Trophoblast cell (in vitro differentiated cells and primary cell): ENCODE results near the gene SET.
A peak's percentile ranks its signal among the peaks of the same experiment; 100 is the strongest.

Experiments used
- DNase-seq, 2 donors: peaks; one replicate each; pipeline ENCODE4 v3.0.0-alpha.2; 2016
- H2AFZ ChIP-seq: 2 replicates; pipeline ENCODE4 v1.6.1; 2013; ENCODE audit warnings: low read length, moderate library complexity, mild to moderate bottlenecking; ENCODE audit not compliant: insufficient read depth, poor library complexity
- H2AK5ac ChIP-seq: 2 replicates; pipeline ENCODE4 v1.6.1; 2013; ENCODE audit warnings: mild to moderate bottlenecking, low read length
- H2BK120ac ChIP-seq: 2 replicates; pipeline ENCODE4 v1.6.1; 2013; ENCODE audit warnings: low read length, mild to moderate bottlenecking, moderate library complexity; ENCODE audit not compliant: insufficient read depth, poor library complexity
- H2BK12ac ChIP-seq: 2 replicates; pipeline ENCODE4 v1.6.1; 2013; ENCODE audit warnings: mild to moderate bottlenecking, low read length, moderate library complexity
- H2BK5ac ChIP-seq: 2 replicates; pipeline ENCODE4 v1.6.1; 2013; ENCODE audit warnings: low read length, low read depth, moderate library complexity, mild to moderate bottlenecking; ENCODE audit not compliant: poor library complexity
- H3K14ac ChIP-seq: 2 replicates; pipeline ENCODE4 v1.6.1; 2013; ENCODE audit warnings: mild to moderate bottlenecking, low read length
- H3K18ac ChIP-seq: 2 replicates; pipeline ENCODE4 v1.6.1; 2013; ENCODE audit warnings: mild to moderate bottlenecking, low read length
- H3K23ac ChIP-seq: 2 replicates; pipeline ENCODE4 v1.6.1; 2013; ENCODE audit warnings: low read length
- H3K27ac ChIP-seq: 2 replicates; pipeline ENCODE4 v1.5.1; 2013; ENCODE audit warnings: low read depth, mild to moderate bottlenecking, inconsistent platforms, low read length, moderate library complexity
- H3K27me3 ChIP-seq: 2 replicates; pipeline ENCODE4 v1.6.1; 2013; ENCODE audit warnings: inconsistent platforms, mild to moderate bottlenecking, low read length, moderate library complexity; ENCODE audit not compliant: insufficient read depth
- H3K36me3 ChIP-seq, 2 experiments: 1 replicate in 1 of 2; 2 replicates in 1 of 2; pipeline ENCODE4 v1.6.1; 2013; ENCODE audit warnings: low read length in 2 of 2, mild to moderate bottlenecking in 2 of 2, moderate library complexity in 1 of 2; ENCODE audit not compliant: insufficient read depth in 2 of 2, control insufficient read depth in 1 of 2
- H3K4ac ChIP-seq: 2 replicates; pipeline ENCODE4 v1.6.1; 2013; ENCODE audit warnings: low read depth, mild to moderate bottlenecking, low read length, moderate library complexity
- H3K4me1 ChIP-seq, 2 experiments: 1 replicate in 1 of 2; 2 replicates in 1 of 2; pipeline ENCODE4 v1.6.1; 2013; ENCODE audit warnings: low read length in 2 of 2, mild to moderate bottlenecking in 2 of 2, moderate library complexity in 1 of 2; ENCODE audit not compliant: insufficient read depth in 2 of 2, control insufficient read depth in 1 of 2
- H3K4me2 ChIP-seq: 2 replicates; pipeline ENCODE4 v1.6.1; 2013; ENCODE audit warnings: inconsistent platforms, mild to moderate bottlenecking, low read length, moderate library complexity
- H3K4me3 ChIP-seq: 2 replicates; pipeline ENCODE4 v1.5.1; 2013; ENCODE audit warnings: mild to moderate bottlenecking, low read depth, low read length, inconsistent platforms
- H3K79me1 ChIP-seq: one replicate; pipeline ENCODE4 v1.6.1; 2013; ENCODE audit warnings: low read length
- H3K79me2 ChIP-seq: 2 replicates; pipeline ENCODE4 v1.6.1; 2013; ENCODE audit warnings: low read length, mild to moderate bottlenecking; ENCODE audit not compliant: control insufficient read depth, insufficient read depth, poor library complexity
- H3K9ac ChIP-seq: 2 replicates; pipeline ENCODE4 v1.6.1; 2013; ENCODE audit warnings: mild to moderate bottlenecking, low read length
- H3K9me3 ChIP-seq: 2 replicates; pipeline ENCODE4 v1.6.1; 2013; ENCODE audit warnings: low read depth, mild to moderate bottlenecking, control low read depth, inconsistent platforms, low read length; ENCODE audit not compliant: insufficient read depth
- H4K12ac ChIP-seq: 2 replicates; pipeline ENCODE4 v1.6.1; 2013; ENCODE audit warnings: low read depth, mild to moderate bottlenecking, low read length, moderate library complexity
- H4K8ac ChIP-seq: 2 replicates; pipeline ENCODE4 v1.6.1; 2013; ENCODE audit warnings: low read depth, mild to moderate bottlenecking, low read length, moderate library complexity
- H4K91ac ChIP-seq: one replicate; pipeline ENCODE4 v1.6.1; 2013; ENCODE audit warnings: low read depth, mild to moderate bottlenecking, low read length, moderate library complexity
- WGBS: extraction: QIAGEN DNeasy Blood & Tissue Kit; methylation state at CpG from one replicate; pipeline ENCODE4 v1.1.7; 2013; ENCODE audit warnings: missing lambda C conversion rate; ENCODE audit not compliant: insufficient read length, insufficient coverage; ENCODE audit errors: extremely low coverage; 5-methylcytosine and 5-hydroxymethylcytosine counted together

The SET gene

DNA sequence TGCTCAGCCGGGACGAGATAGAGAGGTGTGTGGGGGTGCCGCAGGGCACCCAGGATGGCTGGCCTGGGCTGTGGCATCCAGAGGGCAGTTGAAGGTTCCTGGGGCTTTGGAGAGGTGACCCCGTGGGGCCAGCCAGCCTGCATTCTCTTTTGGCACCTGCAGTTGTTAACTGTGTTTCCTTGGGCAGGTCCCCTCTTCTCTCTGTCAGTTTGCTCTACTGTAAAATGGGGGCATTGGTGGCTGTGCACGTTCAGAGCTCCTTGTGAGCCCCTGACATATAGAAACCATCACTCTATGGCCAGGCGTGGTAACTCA is 26.4 kb downstream of the SET start:
- H4K12ac ChIP-seq = no peak overlapping the region
- H3K4me1 ChIP-seq = no peaks in the 10 kb centered on the region
- no peaks in the 10 kb centered on the region for H3K79me1 ChIP-seq
- no peak for DNase-seq
- H3K4ac ChIP-seq = no peak overlapping the region
- no peak overlapping the region for H3K9ac ChIP-seq
- no peak overlapping the region for H2BK5ac ChIP-seq
- H3K23ac ChIP-seq = no peak overlapping the region
- H3K9me3 ChIP-seq = peaks cover 4% of the 10 kb centered on the region
- H2BK12ac ChIP-seq = no peak overlapping the region
- H3K4me2 ChIP-seq = no peak overlapping the region
- no peak overlapping the region for H3K14ac ChIP-seq
- H3K36me3 ChIP-seq = peaks cover 34 to 36% of the 10 kb centered on the region in 2 experiments
- no CpG with 5 or more reads among the region's 6 CpGs for WGBS
- H2AK5ac ChIP-seq = no peak overlapping the region
- H3K27me3 ChIP-seq = no peaks in the 10 kb centered on the region
- H3K4me3 ChIP-seq = no peak overlapping the region
- no peak overlapping the region for H2AFZ ChIP-seq
- no peak overlapping the region for H3K18ac ChIP-seq
- H3K27ac ChIP-seq = no peak overlapping the region
- H3K79me2 ChIP-seq = no peaks in the 10 kb centered on the region
- no peak overlapping the region for H4K8ac ChIP-seq
- H4K91ac ChIP-seq = no peak overlapping the region
- H2BK120ac ChIP-seq = no peak overlapping the region

DNA sequence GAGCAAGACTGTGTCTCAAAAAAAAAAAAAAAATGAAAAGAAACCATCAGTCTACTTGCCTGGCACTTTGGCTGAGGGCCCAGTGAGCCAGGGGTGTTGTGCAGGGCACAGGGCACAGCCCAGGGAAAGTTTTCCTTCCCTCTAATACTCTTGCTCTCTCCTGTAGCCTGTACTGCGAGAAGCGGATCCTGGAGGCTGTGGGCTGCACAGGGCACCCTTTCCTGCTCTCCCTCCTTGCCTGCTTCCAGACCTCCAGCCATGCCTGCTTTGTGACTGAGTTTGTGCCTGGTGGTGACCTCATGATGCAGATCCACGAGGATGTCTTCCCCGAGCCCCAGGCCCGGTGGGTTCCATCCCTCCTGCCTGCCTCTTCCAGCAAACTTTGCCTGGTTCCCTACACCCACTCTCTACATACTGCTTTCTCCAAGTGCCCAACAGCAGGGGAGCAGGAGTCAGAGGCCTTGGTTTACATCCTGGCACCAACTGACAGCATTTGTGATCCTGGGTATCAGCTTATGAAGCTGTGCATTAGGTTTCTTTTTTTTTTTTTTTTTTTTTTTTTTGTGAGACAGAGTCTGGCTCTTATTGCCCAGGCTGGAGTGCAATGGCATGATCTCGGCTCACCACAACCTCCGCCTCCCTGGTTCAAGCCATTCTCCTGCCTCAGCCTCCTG is 27.7 kb downstream of the SET start:
- H4K91ac ChIP-seq = no peak overlapping the region
- H2BK5ac ChIP-seq = no peak overlapping the region
- H3K9me3 ChIP-seq = peaks cover 4% of the 10 kb centered on the region
- no peaks in the 10 kb centered on the region for H3K27me3 ChIP-seq
- no peaks in the 10 kb centered on the region for H3K4me1 ChIP-seq
- no peak overlapping the region for H3K9ac ChIP-seq
- H3K23ac ChIP-seq = no peak overlapping the region
- H3K27ac ChIP-seq = no peak overlapping the region
- H2AFZ ChIP-seq = no peak overlapping the region
- peaks cover 47 to 49% of the 10 kb centered on the region in 2 experiments for H3K36me3 ChIP-seq
- no peak overlapping the region for H2AK5ac ChIP-seq
- H4K12ac ChIP-seq = no peak overlapping the region
- H3K79me1 ChIP-seq = no peaks in the 10 kb centered on the region
- no peak overlapping the region for H3K14ac ChIP-seq
- no peak overlapping the region for H3K4me3 ChIP-seq
- no peak overlapping the region for H3K18ac ChIP-seq
- no CpG with 5 or more reads among the region's 7 CpGs for WGBS
- H4K8ac ChIP-seq = no peak overlapping the region
- no peak overlapping the region for H2BK120ac ChIP-seq
- H3K79me2 ChIP-seq = no peaks in the 10 kb centered on the region
- DNase-seq = no peak
- H2BK12ac ChIP-seq = no peak overlapping the region
- H3K4ac ChIP-seq = no peak overlapping the region
- H3K4me2 ChIP-seq = no peak overlapping the region

DNA sequence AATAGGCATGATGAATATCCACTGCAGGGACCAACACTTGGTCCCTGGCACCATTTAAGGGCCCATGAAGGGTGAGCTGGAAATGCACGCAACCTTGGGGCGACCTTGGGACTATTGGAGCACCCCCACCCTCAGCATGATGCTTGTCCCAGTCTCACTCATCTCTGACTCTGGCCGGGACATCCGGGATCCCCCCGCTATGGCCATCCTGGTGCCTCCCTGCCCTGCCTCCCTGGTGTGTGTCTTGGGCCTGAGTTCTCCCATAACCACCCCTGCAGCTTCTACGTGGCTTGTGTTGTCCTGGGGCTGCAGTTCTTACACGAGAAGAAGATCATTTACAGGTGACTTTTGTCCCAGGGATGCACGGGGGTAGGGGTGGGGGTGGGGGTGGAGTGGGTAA is 29.0 kb downstream of the SET start:
- Histone ChIP-seq H4K91ac (no peak overlapping the region), H3K27me3 (no peaks in the 10 kb centered on the region), H4K12ac (no peak overlapping the region), H2AFZ (no peak overlapping the region), H3K79me2 (no peaks in the 10 kb centered on the region), H2AK5ac (no peak overlapping the region), H3K9ac (no peak overlapping the region), H3K23ac (no peak overlapping the region), H3K14ac (no peak overlapping the region), H2BK5ac (no peak overlapping the region), H3K36me3 (peaks cover 44 to 51% of the 10 kb centered on the region in 2 experiments), H3K4ac (no peak overlapping the region), H3K9me3 (peaks cover 4% of the 10 kb centered on the region), H3K4me3 (no peak overlapping the region), H3K18ac (no peak overlapping the region), H3K27ac (no peak overlapping the region), H4K8ac (no peak overlapping the region), H3K4me1 (peaks cover 3 to 6% of the 10 kb centered on the region in 2 experiments), H3K4me2 (no peak overlapping the region), H2BK120ac (no peak overlapping the region), H3K79me1 (no peaks in the 10 kb centered on the region), H2BK12ac (no peak overlapping the region)
- no peak for DNase-seq
- WGBS = no CpG with 5 or more reads among the region's 8 CpGs

- Histone ChIP-seq H3K79me2 (no peaks in the 10 kb centered on the region), H4K91ac (no peak overlapping the region), H2BK12ac (no peak overlapping the region), H3K23ac (no peak overlapping the region), H2BK120ac (no peak overlapping the region), H3K36me3 (peaks cover 40 to 49% of the 10 kb centered on the region in 2 experiments), H3K4me1 (peaks cover 7 to 10% of the 10 kb centered on the region in 2 experiments), H4K8ac (no peak overlapping the region), H4K12ac (no peak overlapping the region), H2BK5ac (no peak overlapping the region), H3K4me3 (peak overlapping the region; percentile 6), H3K4ac (no peak overlapping the region), H3K79me1 (peaks cover under 1% of the 10 kb centered on the region), H3K14ac (no peak overlapping the region), H3K18ac (no peak overlapping the region), H3K27me3 (no peaks in the 10 kb centered on the region), H3K4me2 (no peak overlapping the region), H2AFZ (no peak overlapping the region), H2AK5ac (no peak overlapping the region), H3K27ac (no peak overlapping the region), H3K9ac (no peak overlapping the region), H3K9me3 (peaks cover 4% of the 10 kb centered on the region)
- WGBS = no CpG with 5 or more reads among the region's 5 CpGs
- no peak for DNase-seq
Observed at GRCh38 chr9:128718475-128718874, 29.5 kb downstream of the SET start.
